GM19035 (cell line): Measurements from ENCODE around the gene SFT2D1.

ENCODE experiments used
- ATAC-seq: cut with Tn5 transposase; IDR thresholded peaks from one replicate; pipeline ENCODE4 v1.9.1; 2021; ENCODE audit not compliant: unreplicated experiment

The SFT2D1 gene

GRCh38 chr6:166335378-166336302 lies 6.7 kb downstream of the SFT2D1 start:
- peak; percentile 50 for ATAC-seq

- no peak for ATAC-seq
Measured at GRCh38 chr6:166334878-166335277, 7.5 kb downstream of the SFT2D1 start.

GRCh38 chr6:166333172-166333995 lies 9.0 kb downstream of the SFT2D1 start:
- peak; percentile 71 for ATAC-seq

GRCh38 chr6:166331503-166332415 lies 10.6 kb downstream of the SFT2D1 start:
- no peak for ATAC-seq

- ATAC-seq: no peak
Measured at GRCh38 chr6:166330612-166331011, 11.7 kb downstream of the SFT2D1 start.

- no peak for ATAC-seq
Measured at GRCh38 chr6:166325383-166326042, 16.8 kb downstream of the SFT2D1 start.

- ATAC-seq: no peak
Measured at GRCh38 chr6:166323395-166323794, 18.9 kb downstream of the SFT2D1 start.

- no peak for ATAC-seq
Measured at GRCh38 chr6:166318649-166319600, 23.4 kb downstream of the SFT2D1 start.

GRCh38 chr6:166318227-166318626 lies 24.1 kb downstream of the SFT2D1 start:
- ATAC-seq: no peak

- ATAC-seq: no peak
Measured at GRCh38 chr6:166317261-166318212, 24.8 kb downstream of the SFT2D1 start.

- no peak for ATAC-seq
Measured at GRCh38 chr6:166315436-166315835, 26.9 kb downstream of the SFT2D1 start.

GRCh38 chr6:166314454-166314853 lies 27.9 kb downstream of the SFT2D1 start:
- ATAC-seq: no peak

- peak; percentile 88 for ATAC-seq
Measured at GRCh38 chr6:166313255-166314070, 28.9 kb downstream of the SFT2D1 start.

- ATAC-seq: no peak
Measured at GRCh38 chr6:166312832-166313231, 29.5 kb downstream of the SFT2D1 start.

- no peak for ATAC-seq
Measured at GRCh38 chr6:166310634-166311033, 31.7 kb downstream of the SFT2D1 start.

GRCh38 chr6:166309977-166310376 lies 32.4 kb downstream of the SFT2D1 start:
- ATAC-seq: no peak
